GM21786 (cell line): Measurements from ENCODE around the gene ZBP1.

Source experiments
- ATAC-seq: cut with Tn5 transposase; IDR thresholded peaks from one replicate; pipeline ENCODE4 v1.9.1; 2021; ENCODE audit not compliant: unreplicated experiment

ZBP1 gene

DNA sequence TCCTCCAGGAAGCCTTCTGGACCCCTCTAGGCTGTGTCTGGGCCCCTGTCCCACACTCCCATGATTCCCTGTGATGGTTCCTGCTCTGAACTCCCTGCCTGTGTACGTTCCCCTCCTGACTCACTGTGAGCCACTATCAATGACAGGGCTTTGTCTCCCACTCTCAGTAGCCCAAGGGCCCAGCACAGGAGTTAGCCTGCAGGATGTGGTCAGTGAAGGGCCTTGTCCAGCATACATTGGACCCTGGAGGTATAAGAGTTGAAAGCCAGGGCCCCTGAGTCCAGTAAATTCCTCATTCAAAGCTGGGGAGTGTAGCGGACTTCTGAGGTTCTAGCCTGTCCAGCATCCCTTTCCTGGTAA lies 19.0 kb downstream of the ZBP1 start:
- no peak for ATAC-seq

DNA sequence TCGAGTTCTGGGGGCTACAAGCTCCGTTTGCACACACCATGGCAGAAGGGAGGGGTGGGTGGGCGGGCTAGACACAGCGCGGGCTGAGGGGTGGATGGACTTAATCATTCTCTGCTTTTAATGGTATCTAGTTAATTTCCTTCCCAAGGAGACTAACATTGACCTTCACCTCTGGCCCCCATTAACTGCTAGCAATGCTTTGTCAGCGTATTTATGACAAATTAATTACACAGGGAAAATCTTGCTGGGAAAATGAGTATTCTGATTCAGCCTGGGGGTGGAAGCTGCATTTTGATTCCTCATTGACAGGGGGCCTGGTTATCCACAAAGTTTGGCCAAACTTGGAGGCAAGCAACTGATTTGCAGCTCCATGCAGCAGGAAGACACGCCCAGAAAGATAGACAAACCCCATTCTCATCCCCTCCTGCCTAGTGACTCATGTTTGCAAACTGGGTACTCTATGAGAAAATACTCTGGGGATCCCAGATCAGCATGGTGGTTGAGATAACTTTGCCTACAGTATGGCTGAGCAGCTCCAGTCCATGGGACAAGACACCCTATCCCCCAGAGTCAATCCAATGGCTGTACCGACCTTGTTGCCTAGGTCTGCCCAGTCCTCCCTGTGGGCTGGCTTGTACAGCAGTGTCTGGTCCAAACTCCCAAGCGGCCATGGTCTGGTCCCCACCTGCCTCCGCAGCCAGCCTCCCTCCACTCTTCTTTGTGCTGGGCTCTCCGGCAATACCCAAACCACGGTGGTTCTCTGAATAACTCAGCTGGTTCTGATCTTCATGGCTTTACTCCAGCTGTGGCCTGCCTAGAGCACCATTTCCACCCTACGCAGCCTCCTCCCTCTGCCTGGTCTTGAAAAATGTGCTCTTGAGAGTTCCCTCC lies 19.7 kb downstream of the ZBP1 start:
- no peak for ATAC-seq

DNA sequence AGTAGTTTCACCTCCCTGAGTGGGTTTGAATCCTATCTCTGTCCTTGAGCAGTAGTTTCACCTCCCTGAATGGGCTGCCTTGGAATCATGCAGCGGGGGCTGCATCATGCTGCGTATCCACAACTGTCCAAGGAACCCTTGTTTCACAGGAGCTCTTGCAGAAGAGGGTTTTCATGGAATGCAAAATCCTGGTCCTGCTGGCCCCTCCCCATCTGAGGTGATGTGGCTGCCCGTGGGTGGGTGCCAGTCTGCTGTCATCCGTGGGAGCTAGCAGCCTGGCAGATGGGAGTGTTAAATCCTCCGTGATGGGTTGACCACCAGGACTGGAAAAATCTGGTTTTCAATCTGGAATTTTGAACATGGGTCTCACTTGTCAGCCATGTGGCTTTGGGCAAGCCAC lies 21.7 kb downstream of the ZBP1 start:
- no peak for ATAC-seq

DNA sequence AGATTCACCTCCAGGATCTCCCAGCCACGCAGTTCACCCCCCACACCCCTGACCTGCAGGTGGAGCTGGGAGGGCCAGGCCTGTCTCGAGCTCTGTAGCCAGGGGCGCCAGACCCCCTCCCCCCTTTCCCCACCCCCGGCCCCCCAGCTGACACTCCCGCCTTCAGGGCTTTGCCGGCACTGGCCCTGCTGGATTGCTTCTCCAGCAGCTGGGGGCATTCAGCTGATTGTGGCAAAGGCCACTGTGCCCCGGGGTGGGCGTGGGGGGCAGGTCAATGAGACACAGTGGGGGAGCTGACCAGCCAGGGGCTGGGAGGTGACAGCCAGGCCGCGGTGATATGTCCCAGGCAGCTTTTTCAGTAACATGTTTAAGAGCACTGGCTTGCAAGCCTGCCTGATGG lies 22.2 kb downstream of the ZBP1 start:
- ATAC-seq: no peak

GRCh38 chr20:57596998-57597939 lies 23.0 kb downstream of the ZBP1 start:
- ATAC-seq: no peak

DNA sequence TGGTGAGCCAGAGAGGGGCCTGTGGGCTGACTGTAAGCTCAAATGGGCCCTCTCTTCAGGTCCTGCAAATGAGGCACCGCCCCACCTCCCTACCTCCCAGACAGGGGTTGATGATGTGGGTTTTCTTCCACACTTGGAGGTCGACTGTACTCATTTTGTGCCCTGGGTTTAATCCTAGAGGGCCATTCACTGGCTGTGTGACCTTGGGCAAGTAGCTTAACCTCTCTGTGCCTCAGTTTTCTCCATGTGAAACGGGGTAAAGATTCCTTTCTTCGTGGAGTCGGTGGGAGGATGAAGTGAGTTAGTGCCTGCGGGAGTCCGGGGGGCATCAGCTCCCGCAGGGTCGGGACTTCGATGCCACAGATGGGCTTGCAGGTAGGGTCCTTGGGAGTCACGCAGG lies 23.9 kb downstream of the ZBP1 start:
- no peak for ATAC-seq

DNA sequence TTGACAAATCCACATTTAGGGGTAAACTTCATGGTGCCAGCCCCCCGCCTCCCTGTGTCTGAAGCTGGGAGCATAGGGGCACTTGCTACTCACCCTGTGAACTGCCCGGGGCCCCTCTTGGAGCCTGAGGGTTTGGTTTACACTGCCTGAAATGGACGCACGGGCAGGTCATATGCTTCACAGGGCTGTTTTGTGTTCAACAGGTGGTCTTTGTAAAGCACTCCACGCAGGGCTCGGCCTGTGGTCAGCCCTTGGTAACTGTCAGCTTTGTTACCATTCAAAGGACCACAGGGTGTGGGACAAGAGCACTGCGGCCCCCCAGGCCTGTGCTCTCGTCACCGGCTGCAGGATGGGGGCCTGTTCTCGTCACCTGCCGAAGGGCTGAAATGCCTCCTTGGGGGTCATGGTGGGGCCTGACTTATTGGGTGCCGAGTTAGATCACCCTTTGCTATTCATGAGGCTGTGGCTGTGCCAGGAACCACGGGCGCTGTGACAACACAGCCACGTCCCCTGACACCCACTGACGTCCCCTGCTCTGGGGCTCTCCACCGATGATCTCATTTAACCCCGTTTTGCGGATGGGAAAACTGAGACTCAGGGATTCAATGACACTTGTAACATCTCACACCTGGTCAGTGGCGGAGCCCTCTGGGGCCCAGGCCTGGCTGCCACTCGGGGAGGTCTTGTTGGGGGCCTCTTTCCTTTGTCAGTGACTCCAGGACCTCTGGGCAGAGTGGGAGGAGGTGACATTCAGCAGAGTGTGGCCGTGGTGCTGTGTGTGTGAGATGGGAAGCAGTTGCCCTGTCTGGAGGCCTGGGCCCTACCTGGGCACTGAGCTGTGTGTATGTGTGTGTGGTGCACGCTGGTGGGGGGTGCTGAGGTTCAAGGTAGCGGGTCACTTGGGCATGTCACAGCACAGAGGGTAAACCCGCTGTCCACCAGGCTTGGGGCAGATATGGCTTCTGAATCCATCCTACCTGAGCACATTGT lies 24.9 kb downstream of the ZBP1 start:
- ATAC-seq: no peak

- ATAC-seq: no peak
Measured at GRCh38 chr20:57594092-57594951, 25.9 kb downstream of the ZBP1 start.

DNA sequence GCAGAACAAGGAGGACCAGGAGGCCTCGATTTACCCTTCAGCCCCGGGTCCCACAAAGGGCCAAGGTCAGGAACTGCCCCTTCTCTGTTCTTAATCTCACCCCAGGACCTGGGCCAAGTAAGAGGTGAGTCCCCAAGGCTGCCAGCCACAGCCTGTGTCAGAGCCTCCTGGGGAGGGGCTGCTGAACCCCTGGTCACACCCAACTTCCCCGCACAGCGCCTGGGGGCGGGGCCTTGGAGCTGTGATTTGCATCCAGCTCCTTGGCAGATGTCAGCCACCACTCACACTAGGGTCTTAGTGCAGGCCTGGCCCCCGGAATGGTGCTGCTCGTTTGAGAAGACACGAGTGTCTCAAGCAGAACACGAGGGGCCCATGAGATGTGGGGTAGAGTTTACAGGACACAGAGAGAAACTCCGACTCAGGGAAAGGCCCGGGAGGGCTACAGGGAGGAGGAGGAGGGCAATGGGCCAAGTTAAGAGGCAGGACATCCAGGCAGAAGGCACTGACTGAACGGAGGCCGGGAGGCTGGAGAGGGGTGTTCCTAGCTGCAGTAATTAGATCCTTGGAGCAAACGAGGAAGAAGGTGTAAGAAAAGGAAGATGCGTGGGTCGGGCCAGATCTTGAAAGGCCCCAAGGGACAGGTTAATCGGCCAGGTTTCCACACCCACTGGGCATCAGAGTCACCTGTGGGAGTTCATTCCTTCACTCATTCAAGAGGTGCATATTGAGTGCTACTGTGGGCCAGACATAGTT lies 26.9 kb downstream of the ZBP1 start:
- ATAC-seq: no peak

DNA sequence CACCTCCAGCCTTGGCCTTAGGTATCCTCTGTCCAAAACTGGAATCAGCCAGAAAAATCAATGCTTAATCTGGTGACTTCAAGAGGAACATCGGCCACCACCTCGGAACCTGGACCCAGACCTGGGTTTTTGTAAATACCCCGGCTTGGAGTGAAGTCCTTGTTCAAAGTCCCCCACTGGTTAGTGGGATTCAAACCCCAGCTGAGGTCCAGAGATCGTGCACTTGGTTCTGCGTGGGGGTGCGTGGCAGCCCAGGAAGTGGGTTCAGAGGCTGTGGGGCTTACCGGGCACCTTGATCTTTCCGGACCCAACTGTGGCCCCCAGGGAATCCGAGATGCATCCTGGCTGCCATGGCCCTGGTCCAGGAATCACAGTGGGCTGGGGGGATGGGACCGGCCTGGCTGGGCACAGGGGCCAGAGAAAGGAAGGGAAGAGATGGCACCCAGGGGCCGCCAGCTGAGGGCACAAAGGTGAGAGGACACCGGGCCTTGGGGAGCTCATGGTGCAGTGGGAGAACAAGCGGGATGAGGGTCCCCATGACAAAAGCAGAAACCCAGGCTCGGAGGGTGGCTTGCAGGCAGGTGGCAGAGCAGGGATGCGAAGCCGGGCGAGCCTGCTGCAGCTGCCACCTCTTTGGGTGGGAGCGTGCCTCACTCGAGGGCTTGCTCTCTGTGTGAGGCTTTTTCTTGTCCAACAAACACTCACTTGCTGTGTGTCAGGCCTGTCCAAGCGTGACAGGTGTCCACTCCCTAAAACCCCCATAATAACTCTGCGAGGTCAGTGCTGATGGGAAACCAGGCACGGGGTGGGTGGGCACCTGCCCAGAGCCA lies 27.7 kb downstream of the ZBP1 start:
- ATAC-seq: no peak

GRCh38 chr20:57591289-57592229 lies 28.7 kb downstream of the ZBP1 start:
- ATAC-seq: no peak

DNA sequence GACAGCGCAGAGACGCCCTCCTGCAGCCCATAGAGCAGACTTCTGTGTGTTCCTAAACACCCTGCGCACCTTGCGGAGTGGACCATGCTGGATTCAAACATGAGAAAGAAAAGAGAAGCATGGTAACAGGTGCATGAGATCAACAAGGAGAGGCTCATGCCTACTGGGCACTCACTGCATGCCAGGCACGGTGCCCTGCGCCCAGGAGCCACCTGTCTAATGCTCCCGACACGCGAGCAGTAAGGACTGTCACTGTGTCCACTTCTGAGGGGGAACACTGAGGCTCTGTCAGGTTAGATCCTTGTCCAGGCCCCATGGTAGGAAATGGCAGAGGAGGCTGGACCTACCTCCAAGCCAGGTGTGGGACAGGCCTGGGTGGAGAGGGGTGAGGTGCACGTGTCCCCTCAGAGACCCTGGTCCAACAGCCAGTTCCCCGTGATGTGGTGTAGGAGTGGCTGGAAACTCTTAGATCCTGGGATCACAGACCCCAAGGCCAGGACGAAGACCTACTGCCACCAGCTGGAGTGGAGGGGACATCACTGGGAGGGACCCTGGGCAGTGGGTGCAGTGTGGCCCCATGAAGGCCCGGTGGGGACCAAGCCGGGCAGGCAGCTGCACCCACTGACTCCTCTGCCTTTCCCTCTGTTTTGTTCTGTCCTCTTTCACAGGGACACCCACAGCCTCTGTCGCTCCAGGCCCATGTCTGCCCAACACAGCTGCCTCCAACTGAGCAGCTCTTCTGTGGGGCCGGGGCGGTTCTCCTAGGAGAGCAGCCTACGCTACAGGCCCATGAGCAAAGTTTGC lies 29.5 kb downstream of the ZBP1 start:
- ATAC-seq: no peak

GRCh38 chr20:57589728-57590484 lies 30.3 kb downstream of the ZBP1 start:
- ATAC-seq: no peak

GRCh38 chr20:57589123-57589727 lies 31.0 kb downstream of the ZBP1 start:
- no peak for ATAC-seq

- ATAC-seq: no peak
Measured at GRCh38 chr20:57588596-57588995, 31.6 kb downstream of the ZBP1 start.
